ENCODE measurements around the gene LPCAT3. TPM values are rescaled to one million over a fixed set of nuclear protein-coding genes. Genes with fewer than 3 reads are reported as not detected.

Gene LPCAT3
- total RNA-seq, 1 donor from 2014 or later: 44.6 TPM

DNA sequence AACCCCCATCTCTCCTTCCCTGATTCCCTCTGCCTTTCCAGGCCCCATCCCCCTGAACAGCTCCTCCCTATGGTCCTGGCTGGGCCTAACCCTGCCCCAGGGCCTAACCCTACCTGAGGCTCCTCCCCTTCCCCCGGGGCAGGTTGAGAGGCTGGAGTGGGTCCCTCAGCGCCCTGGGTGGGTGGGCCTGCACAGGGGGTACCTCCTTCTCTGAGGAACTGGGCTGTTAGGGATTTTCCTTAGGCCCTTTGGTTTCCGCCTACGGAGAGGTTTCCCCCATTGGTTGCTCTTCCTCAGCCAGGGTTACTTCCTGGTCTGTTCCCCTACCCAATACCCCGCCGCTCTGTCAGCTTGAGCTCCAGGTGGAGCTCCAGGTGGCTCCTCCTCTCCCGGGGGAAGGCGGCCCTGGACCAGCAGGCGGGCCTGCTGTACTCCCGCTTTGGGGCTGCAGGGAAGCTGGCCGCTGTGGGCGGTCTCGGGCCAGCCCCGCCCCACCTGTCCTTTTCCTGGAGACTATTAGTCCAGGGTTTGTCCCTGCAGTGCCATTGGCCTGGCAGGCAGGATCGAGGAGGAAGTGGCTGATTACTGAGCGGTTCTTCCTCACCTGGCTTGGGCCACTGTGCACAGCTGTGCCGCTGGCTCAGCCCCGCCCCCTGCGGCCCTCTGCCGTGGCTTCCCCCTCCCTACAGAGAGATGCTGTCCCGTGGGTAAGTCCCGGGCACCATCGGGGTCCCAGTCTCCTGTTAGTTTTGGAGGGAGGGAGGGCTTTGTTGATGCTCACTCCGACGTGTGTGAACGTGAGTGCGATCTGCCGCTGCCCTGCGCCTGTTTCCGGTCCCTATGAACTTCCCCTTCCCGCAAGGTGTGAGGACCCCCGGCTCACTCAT is 72.0 kb downstream of the LPCAT3 start:
- peaks cover 3% of the 10 kb centered on the region for H3K36me3 Mint-ChIP-seq
- H3K27me3 Mint-ChIP-seq (ENCODE audit: low read depth): no peaks in the 10 kb centered on the region
- H3K27ac Mint-ChIP-seq: peak overlapping the region; percentile 68
- no peaks in the 10 kb centered on the region for H3K9me3 Mint-ChIP-seq
- H3K4me3 Mint-ChIP-seq: peak overlapping the region; percentile 94
- peak; percentile 82 to 90 for DNase-seq (ENCODE audit: low spot score in 2 of 2, unreplicated experiment in 2 of 2)
- TF ChIP-seq, protein P1, sequence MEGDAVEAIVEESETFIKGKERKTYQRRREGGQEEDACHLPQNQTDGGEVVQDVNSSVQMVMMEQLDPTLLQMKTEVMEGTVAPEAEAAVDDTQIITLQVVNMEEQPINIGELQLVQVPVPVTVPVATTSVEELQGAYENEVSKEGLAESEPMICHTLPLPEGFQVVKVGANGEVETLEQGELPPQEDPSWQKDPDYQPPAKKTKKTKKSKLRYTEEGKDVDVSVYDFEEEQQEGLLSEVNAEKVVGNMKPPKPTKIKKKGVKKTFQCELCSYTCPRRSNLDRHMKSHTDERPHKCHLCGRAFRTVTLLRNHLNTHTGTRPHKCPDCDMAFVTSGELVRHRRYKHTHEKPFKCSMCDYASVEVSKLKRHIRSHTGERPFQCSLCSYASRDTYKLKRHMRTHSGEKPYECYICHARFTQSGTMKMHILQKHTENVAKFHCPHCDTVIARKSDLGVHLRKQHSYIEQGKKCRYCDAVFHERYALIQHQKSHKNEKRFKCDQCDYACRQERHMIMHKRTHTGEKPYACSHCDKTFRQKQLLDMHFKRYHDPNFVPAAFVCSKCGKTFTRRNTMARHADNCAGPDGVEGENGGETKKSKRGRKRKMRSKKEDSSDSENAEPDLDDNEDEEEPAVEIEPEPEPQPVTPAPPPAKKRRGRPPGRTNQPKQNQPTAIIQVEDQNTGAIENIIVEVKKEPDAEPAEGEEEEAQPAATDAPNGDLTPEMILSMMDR (IDR thresholded peaks at IDR 0.05; ENCODE audit: unreplicated experiment): no peak
- H3K4me1 Mint-ChIP-seq: peaks cover 34% of the 10 kb centered on the region

DNA sequence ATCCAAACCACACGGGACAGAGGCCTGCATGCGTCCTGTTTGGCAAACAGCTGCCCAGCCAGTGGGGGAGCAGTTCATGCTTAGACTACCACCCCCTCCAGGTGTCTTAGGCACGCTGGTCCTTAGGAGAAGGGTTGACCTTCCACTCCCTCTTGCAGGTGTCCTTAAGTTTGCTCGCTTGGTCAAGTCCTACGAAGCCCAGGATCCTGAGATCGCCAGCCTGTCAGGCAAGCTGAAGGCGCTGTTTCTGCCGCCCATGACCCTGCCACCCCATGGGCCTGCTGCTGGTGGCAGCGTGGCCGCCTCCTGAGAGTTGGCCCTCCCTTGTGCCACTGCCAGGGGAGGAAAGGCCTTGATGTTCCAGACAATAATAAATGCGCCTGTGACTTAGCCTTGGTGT is 72.7 kb downstream of the LPCAT3 start:
- Mint-ChIP-seq H3K4me1 (peaks cover 34% of the 10 kb centered on the region), H3K27ac (peak overlapping the region; percentile 98), H3K27me3 (ENCODE audit: low read depth) (no peaks in the 10 kb centered on the region), H3K4me3 (peak overlapping the region; percentile 94), H3K36me3 (peaks cover 6% of the 10 kb centered on the region), H3K9me3 (no peaks in the 10 kb centered on the region)
- TF ChIP-seq, protein P1 (IDR thresholded peaks at IDR 0.05; ENCODE audit: unreplicated experiment): no peak
- DNase-seq (ENCODE audit: low spot score in 2 of 2, unreplicated experiment in 2 of 2): no peak

DNA sequence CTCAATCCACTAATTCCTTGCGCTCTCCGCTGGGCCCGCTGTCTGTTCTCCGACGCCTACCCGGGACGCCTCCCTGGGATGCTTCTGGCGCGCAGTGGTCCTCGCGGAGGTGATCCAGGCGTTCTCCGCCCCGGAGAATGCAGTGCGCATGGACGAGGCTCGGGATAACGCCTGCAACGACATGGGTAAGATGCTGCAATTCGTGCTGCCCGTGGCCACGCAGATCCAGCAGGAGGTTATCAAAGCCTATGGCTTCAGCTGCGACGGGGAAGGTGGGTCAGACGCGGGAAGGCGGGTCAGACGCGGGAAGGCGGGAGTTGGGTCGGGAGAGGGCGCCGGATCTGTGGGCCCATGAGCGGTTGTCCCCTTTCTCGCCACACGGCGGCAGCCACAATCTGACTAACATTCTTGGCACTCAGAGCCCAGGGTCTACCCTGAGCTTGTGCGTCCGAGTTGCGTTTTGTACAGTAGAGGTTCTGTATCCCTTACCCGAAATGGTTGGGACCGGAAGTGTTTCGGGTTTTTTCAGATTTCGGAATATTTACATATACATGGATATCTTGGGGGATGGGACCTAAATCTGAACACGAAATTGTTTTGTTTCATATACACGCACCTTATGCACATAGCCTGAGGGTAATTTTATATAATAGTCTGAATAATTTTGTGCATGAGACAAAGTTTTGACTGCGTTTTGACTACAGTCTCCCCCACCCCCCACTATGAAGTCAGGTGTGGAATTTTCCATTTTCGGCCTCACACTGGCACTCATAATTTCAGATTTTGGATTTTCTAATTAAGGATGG is 73.7 kb downstream of the LPCAT3 start:
- H3K27ac Mint-ChIP-seq: peak overlapping the region; percentile 98
- TF ChIP-seq, protein P1 (IDR thresholded peaks at IDR 0.05; ENCODE audit: unreplicated experiment): peak; percentile 69
- peak overlapping the region; percentile 94 for H3K4me3 Mint-ChIP-seq
- H3K36me3 Mint-ChIP-seq: peaks cover 9% of the 10 kb centered on the region
- peak; percentile 73 to 88 for DNase-seq (ENCODE audit: low spot score in 2 of 2, unreplicated experiment in 2 of 2)
- no peaks in the 10 kb centered on the region for H3K9me3 Mint-ChIP-seq
- peaks cover 35% of the 10 kb centered on the region for H3K4me1 Mint-ChIP-seq
- H3K27me3 Mint-ChIP-seq (ENCODE audit: low read depth): no peaks in the 10 kb centered on the region

DNA sequence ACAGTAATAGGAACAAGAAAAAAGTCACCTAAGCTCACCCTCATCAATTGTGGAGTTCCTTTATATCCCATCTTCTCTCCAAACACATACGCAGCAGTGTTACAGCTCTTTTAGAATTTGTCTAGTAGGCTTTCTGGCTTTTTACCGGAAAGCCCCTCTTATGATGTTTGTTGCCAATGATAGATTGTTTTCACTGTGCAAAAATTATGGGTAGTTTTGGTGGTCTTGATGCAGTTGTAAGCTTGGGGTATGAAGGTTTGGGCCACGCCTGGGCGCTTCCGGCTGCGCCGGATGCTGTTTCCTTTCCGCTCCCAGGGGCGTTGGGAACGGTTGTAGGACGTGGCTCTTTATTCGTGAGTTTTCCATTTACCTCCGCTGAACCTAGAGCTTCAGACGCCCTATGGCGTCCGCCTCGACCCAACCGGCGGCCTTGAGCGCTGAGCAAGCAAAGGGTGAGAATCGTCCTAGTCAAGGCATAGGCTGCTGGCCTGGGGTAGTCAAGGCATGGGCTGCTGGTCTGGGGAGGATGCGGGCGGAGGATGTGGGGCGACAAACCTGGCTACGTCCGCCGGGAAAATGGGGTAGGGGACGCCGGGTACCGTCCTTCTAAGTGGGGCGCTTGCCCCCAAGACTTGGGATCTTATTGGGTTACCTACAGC is 74.4 kb downstream of the LPCAT3 start, which contains the start of the genes C12orf57 and RNU7-1:
Gene C12orf57, plus strand, starts transcription at position 301 of the 659 bp plus-strand sequence. Its CDS starts 100 bp downstream, at position 401.
Gene RNU7-1, plus strand, starts transcription at position 95 of the 659 bp plus-strand sequence.
- TF ChIP-seq, protein P1 (IDR thresholded peaks at IDR 0.05; ENCODE audit: unreplicated experiment): no peak
- Mint-ChIP-seq H3K27me3 (ENCODE audit: low read depth) (no peaks in the 10 kb centered on the region), H3K4me1 (peaks cover 43% of the 10 kb centered on the region), H3K9me3 (no peaks in the 10 kb centered on the region), H3K27ac (peak within 1 kb of the TSS; percentile 98), H3K4me3 (peak within 1 kb of the TSS; percentile 94), H3K36me3 (peaks cover 9% of the 10 kb centered on the region)
- DNase-seq (ENCODE audit: low spot score in 2 of 2, unreplicated experiment in 2 of 2): peak in 1 of 2 experiments; percentile 69

DNA sequence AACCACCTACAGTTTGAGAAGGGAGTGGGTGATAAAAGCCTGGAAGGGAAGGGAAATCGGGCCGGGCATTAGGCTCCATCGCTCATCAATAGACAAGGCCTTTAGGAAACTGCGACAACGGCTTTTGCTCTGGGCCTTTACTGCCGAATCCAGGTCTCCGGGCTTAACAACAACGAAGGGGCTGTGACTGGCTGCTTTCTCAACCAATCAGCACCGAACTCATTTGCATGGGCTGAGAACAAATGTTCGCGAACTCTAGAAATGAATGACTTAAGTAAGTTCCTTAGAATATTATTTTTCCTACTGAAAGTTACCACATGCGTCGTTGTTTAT is 74.9 kb downstream of the LPCAT3 start:
- Mint-ChIP-seq H3K9me3 (no peaks in the 10 kb centered on the region), H3K4me3 (peak overlapping the region; percentile 94), H3K4me1 (peaks cover 47% of the 10 kb centered on the region), H3K27me3 (ENCODE audit: low read depth) (no peaks in the 10 kb centered on the region), H3K27ac (peak overlapping the region; percentile 98), H3K36me3 (peaks cover 9% of the 10 kb centered on the region)
- TF ChIP-seq, protein P1 (IDR thresholded peaks at IDR 0.05; ENCODE audit: unreplicated experiment): no peak
- peak in 1 of 2 experiments; percentile 74 for DNase-seq (ENCODE audit: low spot score in 2 of 2, unreplicated experiment in 2 of 2)
